Stomach (tissue), 19 donors: Measurements from ENCODE around the gene TPBGL. TPM values are rescaled to one million over a fixed set of nuclear protein-coding genes. Genes with fewer than 3 reads are reported as not detected.

Experiments used
- DNase-seq, 2 donors: peaks; one replicate each; pipeline versions ENCODE4 v3.0.0 to v3.0.0-alpha.2; 2013 to 2019
- H3K27ac ChIP-seq, 5 donors: fragments of 200-600 bp in 4 of 5; sonication (generic) in 4 of 5; one replicate each; pipeline ENCODE4 v1.5.1; 2013 to 2019; ENCODE audit warnings: mild to moderate bottlenecking in 1 of 5, moderate library complexity in 1 of 5
- H3K27me3 ChIP-seq, 3 donors: fragments of 200-600 bp; sonication (generic); one replicate each; pipeline ENCODE4 v1.5.1; 2017 to 2019; ENCODE audit warnings: mixed run types in 1 of 3
- H3K36me3 ChIP-seq, 4 donors: fragments of 200-600 bp; sonication (generic); 1 replicate in 3 of 4; 2 replicates in 1 of 4; pipeline ENCODE4 v1.5.1; 2016 to 2019
- H3K4me1 ChIP-seq, 4 donors: fragments of 200-600 bp; sonication (generic); one replicate each; pipeline ENCODE4 v1.5.1; 2016 to 2019
- H3K4me3 ChIP-seq, 4 donors: fragments of 200-600 bp; sonication (generic) in 3 of 4; one replicate each; pipeline ENCODE4 v1.5.1; 2016 to 2019; ENCODE audit warnings: mild to moderate bottlenecking in 1 of 4
- H3K9me3 ChIP-seq, 4 donors: fragments of 200-600 bp; sonication (generic); one replicate each; pipeline ENCODE4 v1.5.1; 2016 to 2019
- EP300 ChIP-seq: sonication (generic); formaldehyde crosslinking; IDR thresholded peaks from one replicate; pipeline ENCODE4 v1.6.1; 2017; ENCODE audit warnings: antibody characterized with exemption
- POLR2A ChIP-seq, 4 donors: fragments of 450-650 bp; IDR thresholded peaks; one replicate each; pipeline ENCODE4 v1.6.1; 2016; ENCODE audit warnings: antibody characterized with exemption in 4 of 4, control low read depth in 2 of 4, mild to moderate bottlenecking in 1 of 4, moderate library complexity in 1 of 4
- POLR2AphosphoS5 ChIP-seq, 3 donors: sonication (generic); formaldehyde crosslinking; IDR thresholded peaks; one replicate each; pipeline ENCODE4 v1.6.1; 2016; ENCODE audit warnings: antibody characterized with exemption in 3 of 3
- WGBS, 5 donors: extraction: QIAGEN DNeasy Blood & Tissue Kit in 3 of 5; methylation state at CpG; one replicate each; pipeline versions ENCODE4 v1.1.5 to v1.1.7; 2013 to 2018; 5-methylcytosine and 5-hydroxymethylcytosine counted together
- intact Hi-C: fragments of 100-400 bp; cut with DNase I; formaldehyde crosslinking; loops from one replicate; pipeline ENCODE4 v1.15.1; 2023; ENCODE audit warnings: low total_unique reads
- long read RNA-seq, 10 donors: transcript quantifications; one replicate each; lab custom pipeline, GENCODE V29; 2026
- polyA plus RNA-seq, 3 donors: library from polyadenylated mRNA; stranded (reverse); fragments of 200-250 nt; gene quantifications; one replicate each; pipeline ENCODE4 v1.2.3, GENCODE V29; 2013
- total RNA-seq, 5 donors: library from RNA; depleted of rRNA; stranded (reverse); fragments of >200 nt; gene quantifications; one replicate each; pipeline versions ENCODE4 v1.1.0 to v1.2.3, GENCODE V29; 2014 to 2016
- TF ChIP-seq, protein P1 (sequence below), 7 experiments: fragments of 450-650 bp in 4 of 7; fragments of 200-600 bp in 3 of 7; sonication (generic) in 3 of 7; IDR thresholded peaks; one replicate each; pipeline ENCODE4 v1.5.1; 2016 to 2019; ENCODE audit warnings: antibody characterized with exemption in 7 of 7, control low read depth in 2 of 7, mild to moderate bottlenecking in 1 of 7
- donor health status: healthy with polysubstance abuse.
- donor health status: Bipolar disorder and iron deficiency.
- donor health status: healthy.

The TPBGL gene
- total RNA-seq (1 to 10 TPM in 1 of 5 donors, not detected in 4; 1.2 TPM), polyA plus RNA-seq (under 1 TPM in 1 of 3 donors, not detected in 2; 0.13 TPM)
- long read RNA-seq, donor 1 = 0 reads
- long read RNA-seq, donor 2 = 0 reads
- long read RNA-seq, donor 3 = 0 reads
- long read RNA-seq, donor 4 = 0 reads
- long read RNA-seq, donor 5, partial matches to known transcripts = 0 of 2 reads
- long read RNA-seq, donor 5, other reads (novel, unspliced or antisense) = 0 of 2 reads
- long read RNA-seq, donor 6 = 0 reads
- long read RNA-seq, donor 7, partial matches to known transcripts = 0 of 1 reads
- long read RNA-seq, donor 7, other reads (novel, unspliced or antisense) = 0 of 1 reads
- long read RNA-seq, donor 8, partial matches to known transcripts = 0 of 1 reads
- long read RNA-seq, donor 8, other reads (novel, unspliced or antisense) = 0 of 1 reads
- long read RNA-seq, donor 9, partial matches to known transcripts = 0 of 1 reads
- long read RNA-seq, donor 9, other reads (novel, unspliced or antisense) = 0 of 1 reads
- long read RNA-seq, donor 10 = 0 reads

DNA sequence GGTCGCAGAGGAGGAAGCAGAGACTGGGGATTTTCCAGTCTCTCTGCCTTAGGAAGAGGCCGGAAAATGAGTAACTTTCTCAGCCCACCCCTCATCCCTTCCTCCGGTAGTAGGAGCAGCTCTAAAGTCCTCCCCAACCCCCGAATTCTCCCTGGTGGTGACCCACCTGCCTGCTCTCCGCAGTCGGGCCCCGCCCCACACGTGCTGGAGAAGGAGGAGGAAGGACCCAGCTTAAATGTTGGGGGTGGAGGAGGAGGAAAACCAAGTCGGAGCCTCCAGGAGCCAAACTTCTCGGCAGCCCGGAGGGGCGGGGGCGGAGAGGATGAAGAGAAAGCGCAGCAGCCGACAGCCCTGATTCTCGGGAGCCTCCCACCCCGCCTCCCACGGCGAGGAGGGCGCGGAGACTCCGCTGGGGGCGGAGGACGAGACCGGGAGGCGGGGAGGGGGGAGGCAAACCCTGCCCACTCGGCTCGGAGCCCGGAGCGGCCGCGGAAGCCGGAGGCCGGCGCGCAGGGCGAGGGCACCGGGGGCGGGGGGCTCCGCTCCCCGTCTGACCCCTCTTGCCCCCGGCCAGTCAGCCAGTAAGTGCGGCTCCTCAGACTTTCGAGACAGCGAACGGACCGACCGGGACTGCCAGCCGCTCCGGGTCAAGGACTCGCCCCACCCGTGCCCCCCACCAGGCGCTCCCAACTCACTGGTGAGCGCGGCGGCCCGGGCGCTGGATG, at the start of gene TPBGL:
TSS of gene TPBGL (plus strand) at position 464 of the 725 bp plus-strand sequence. CDS start 276 bp downstream, outside the sequence.
- peaks cover 16 to 23% (median 19%) of the 10 kb centered on the region in 4 donors for H3K4me1 ChIP-seq
- no peak within 1 kb of the TSS for H3K27ac ChIP-seq
- TF ChIP-seq POLR2A (IDR thresholded peaks at IDR 0.05) = no peak
- TF ChIP-seq POLR2AphosphoS5 (IDR thresholded peaks at IDR 0.05) = no peak
- no peak for TF ChIP-seq EP300
- TF ChIP-seq, protein P1, sequence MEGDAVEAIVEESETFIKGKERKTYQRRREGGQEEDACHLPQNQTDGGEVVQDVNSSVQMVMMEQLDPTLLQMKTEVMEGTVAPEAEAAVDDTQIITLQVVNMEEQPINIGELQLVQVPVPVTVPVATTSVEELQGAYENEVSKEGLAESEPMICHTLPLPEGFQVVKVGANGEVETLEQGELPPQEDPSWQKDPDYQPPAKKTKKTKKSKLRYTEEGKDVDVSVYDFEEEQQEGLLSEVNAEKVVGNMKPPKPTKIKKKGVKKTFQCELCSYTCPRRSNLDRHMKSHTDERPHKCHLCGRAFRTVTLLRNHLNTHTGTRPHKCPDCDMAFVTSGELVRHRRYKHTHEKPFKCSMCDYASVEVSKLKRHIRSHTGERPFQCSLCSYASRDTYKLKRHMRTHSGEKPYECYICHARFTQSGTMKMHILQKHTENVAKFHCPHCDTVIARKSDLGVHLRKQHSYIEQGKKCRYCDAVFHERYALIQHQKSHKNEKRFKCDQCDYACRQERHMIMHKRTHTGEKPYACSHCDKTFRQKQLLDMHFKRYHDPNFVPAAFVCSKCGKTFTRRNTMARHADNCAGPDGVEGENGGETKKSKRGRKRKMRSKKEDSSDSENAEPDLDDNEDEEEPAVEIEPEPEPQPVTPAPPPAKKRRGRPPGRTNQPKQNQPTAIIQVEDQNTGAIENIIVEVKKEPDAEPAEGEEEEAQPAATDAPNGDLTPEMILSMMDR (IDR thresholded peaks at IDR 0.05) = no peak
- H3K4me3 ChIP-seq = peak within 1 kb of the TSS; percentile 44 to 59 (median 50)
- intact Hi-C loops = no loop called here
- H3K36me3 ChIP-seq = no peaks in the 10 kb centered on the region
- 2 to 5% (median 4%) methylated on average over 18 to 58 of the region's 58 CpGs for WGBS, 5 donors
- no peaks in the 10 kb centered on the region for H3K9me3 ChIP-seq
- DNase-seq = peak; percentile 23 to 75
- peaks cover 0 to 76% (median 35%) of the 10 kb centered on the region in 3 donors for H3K27me3 ChIP-seq

DNA sequence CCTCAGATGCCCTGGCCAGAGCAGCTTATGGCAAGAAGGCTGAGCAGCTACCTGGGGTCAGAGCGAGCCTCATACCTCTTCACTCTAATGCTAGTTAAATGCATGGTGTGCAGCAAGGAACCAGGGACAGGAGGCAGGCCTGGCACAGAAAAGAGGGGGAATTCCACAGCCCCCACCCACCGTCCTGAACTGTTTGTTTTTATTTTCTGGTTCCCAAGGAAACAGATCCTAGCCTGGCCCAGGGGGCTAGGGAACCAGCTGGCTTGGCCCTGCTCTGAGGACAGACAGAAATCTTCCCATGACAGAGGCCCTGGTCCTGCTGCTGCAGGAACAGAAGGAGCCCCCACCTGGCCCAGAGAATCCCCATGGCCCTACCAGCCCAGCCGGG, 49.2 kb upstream of the TPBGL start:
- peaks cover 0 to 10% (median 0%) of the 10 kb centered on the region in 4 donors for H3K36me3 ChIP-seq
- peaks cover 0 to 43% (median 28%) of the 10 kb centered on the region in 4 donors for H3K4me1 ChIP-seq

GRCh38 chr11:75193271-75193670, 47.3 kb upstream of the TPBGL start:
- Histone ChIP-seq H3K36me3 (peaks cover 0 to 10% (median 0%) of the 10 kb centered on the region in 4 donors), H3K4me3 (no peak overlapping the region), H3K4me1 (peaks cover 0 to 43% (median 28%) of the 10 kb centered on the region in 4 donors), H3K9me3 (no peaks in the 10 kb centered on the region), H3K27ac (no peak overlapping the region), H3K27me3 (no peaks in the 10 kb centered on the region)
- TF ChIP-seq POLR2AphosphoS5 (IDR thresholded peaks at IDR 0.05) = no peak
- TF ChIP-seq POLR2A (IDR thresholded peaks at IDR 0.05) = no peak
- TF ChIP-seq, protein P1 (IDR thresholded peaks at IDR 0.05) = no peak
- TF ChIP-seq EP300 = no peak
- WGBS, 5 donors = 93 to 97% (median 93%) methylated on average over 15 of the region's 15 CpGs
- DNase-seq = no peak
- intact Hi-C loops = no loop called here

More for the DNA sequence above, 49.2 kb upstream of the TPBGL start:
- Histone ChIP-seq H3K9me3 (no peaks in the 10 kb centered on the region), H3K4me3 (no peak overlapping the region), H3K27ac (no peak overlapping the region), H3K27me3 (no peaks in the 10 kb centered on the region)
- TF ChIP-seq EP300 = no peak
- no peak for TF ChIP-seq POLR2AphosphoS5 (IDR thresholded peaks at IDR 0.05)
- TF ChIP-seq, protein P1 (IDR thresholded peaks at IDR 0.05) = no peak
- no peak for TF ChIP-seq POLR2A (IDR thresholded peaks at IDR 0.05)
- intact Hi-C loops = no loop called here
- DNase-seq = peak in 1 of 2 donors; percentile 71
- 44 to 59% (median 48%) methylated on average over 3 of the region's 3 CpGs for WGBS, 5 donors

DNA sequence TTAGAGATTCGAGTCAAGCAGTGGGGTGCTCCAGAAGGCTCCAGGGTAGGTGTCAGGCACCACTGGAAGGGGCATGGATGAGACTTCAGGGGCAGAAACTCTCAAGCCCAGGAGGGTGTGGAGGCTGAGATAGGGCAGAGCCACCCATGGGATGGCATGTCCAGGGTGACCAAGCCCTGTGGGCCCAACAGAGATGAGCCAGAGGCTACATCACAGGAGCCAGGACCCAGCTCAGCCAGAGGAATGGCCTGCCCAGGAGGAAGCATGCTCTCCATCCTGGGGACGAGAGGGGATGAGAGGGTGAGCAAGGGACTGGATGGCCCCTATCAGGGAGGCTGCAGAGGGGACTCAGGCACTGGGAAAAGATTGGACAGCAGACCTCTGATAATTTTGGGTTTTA, 46.9 kb upstream of the TPBGL start:
- no peaks in the 10 kb centered on the region for H3K27me3 ChIP-seq
- WGBS, 5 donors = 60 to 81% (median 76%) methylated on average over 2 of the region's 2 CpGs
- H3K9me3 ChIP-seq = no peaks in the 10 kb centered on the region
- H3K4me1 ChIP-seq = peaks cover 0 to 43% (median 28%) of the 10 kb centered on the region in 4 donors
- TF ChIP-seq, protein P1 (IDR thresholded peaks at IDR 0.05) = no peak
- no peak for TF ChIP-seq POLR2AphosphoS5 (IDR thresholded peaks at IDR 0.05)
- no peak for TF ChIP-seq POLR2A (IDR thresholded peaks at IDR 0.05)
- TF ChIP-seq EP300 = no peak
- intact Hi-C loops = no loop called here
- peaks cover 0 to 10% (median 0%) of the 10 kb centered on the region in 4 donors for H3K36me3 ChIP-seq
- no peak for DNase-seq
- no peak overlapping the region for H3K4me3 ChIP-seq
- no peak overlapping the region for H3K27ac ChIP-seq
